H1 (cell line): ENCODE data around the gene PAQR4. TPM values are rescaled to one million over a fixed set of nuclear protein-coding genes. Genes with fewer than 3 reads are reported as not detected.

Experiments
- CTCF ChIA-PET: fragments of 300-600 bp; sonication (Branson Sonifier 250); formaldehyde crosslinking; loops from one replicate; lab custom pipeline; 2021; ENCODE audit not compliant: partially characterized antibody; lab: Charles Lee
- POLR2A ChIA-PET: fragments of 300-600 bp; sonication (Branson Sonifier 250); formaldehyde crosslinking; loops from one replicate; lab custom pipeline; 2021; ENCODE audit warnings: inconsistent platforms; ENCODE audit not compliant: partially characterized antibody; lab: Charles Lee
- DNase-seq, 2 experiments: peaks; one replicate each; pipeline versions ENCODE4 v3.0.0 to v3.0.0-alpha.2; 2010 to 2022; ENCODE audit warnings: low spot score in 2 of 2, low read depth in 1 of 2, mixed read lengths in 1 of 2
- FAIRE-seq: peaks from 2 replicates; lab custom pipeline; 2011; peaks lifted over from hg19 to GRCh38; lab: Jason Lieb, UNC
- H2AFZ ChIP-seq: 2 replicates; pipeline ENCODE4 v1.8.1; 2012; ENCODE audit warnings: low read length, inconsistent platforms
- H2AK5ac ChIP-seq: 2 replicates; pipeline ENCODE4 v1.6.1; 2013; ENCODE audit warnings: low read depth, low read length
- H2BK120ac ChIP-seq: replicated peaks from 2 replicates; pipeline ENCODE3; 2013; ENCODE audit warnings: low read depth, low read length, inconsistent platforms
- H2BK12ac ChIP-seq: 2 replicates; pipeline ENCODE4 v1.6.1; 2013; ENCODE audit warnings: low read depth, low read length
- H2BK15ac ChIP-seq: 2 replicates; pipeline ENCODE4 v1.6.1; 2013; ENCODE audit warnings: low read length
- H2BK20ac ChIP-seq: 2 replicates; pipeline ENCODE4 v1.6.1; 2013; ENCODE audit warnings: low read length
- H2BK5ac ChIP-seq: 2 replicates; pipeline ENCODE4 v1.6.1; 2013; ENCODE audit warnings: low read depth, low read length
- H3K14ac ChIP-seq: 2 replicates; pipeline ENCODE4 v1.6.1; 2013; ENCODE audit warnings: inconsistent platforms; ENCODE audit not compliant: insufficient read length
- H3K18ac ChIP-seq: 2 replicates; pipeline ENCODE4 v1.6.1; 2013; ENCODE audit warnings: low read length; ENCODE audit errors: extremely low read depth
- H3K23ac ChIP-seq: 2 replicates; pipeline ENCODE4 v1.6.1; 2013; ENCODE audit warnings: inconsistent platforms; ENCODE audit not compliant: insufficient read length
- H3K23me2 ChIP-seq: 2 replicates; pipeline ENCODE4 v1.6.1; 2013; ENCODE audit warnings: low read depth, low read length
- H3K27ac ChIP-seq: 2 replicates; pipeline ENCODE4 v1.6.1; 2011; ENCODE audit warnings: low read depth, low read length, inconsistent platforms
- H3K27me3 ChIP-seq, 4 experiments: replicated peaks in 1 of 4; 1 replicate in 1 of 4; 2 replicates in 3 of 4; pipeline versions ENCODE4 v1.6.1 to v1.8.1; 2011 to 2013; ENCODE audit warnings: low read length in 3 of 4, mild to moderate bottlenecking in 3 of 4, inconsistent platforms in 2 of 4, mixed read lengths in 2 of 4, moderate library complexity in 1 of 4; ENCODE audit not compliant: control insufficient read depth in 3 of 4, insufficient read depth in 3 of 4; ENCODE audit errors: extremely low read depth in 1 of 4
- H3K36me3 ChIP-seq, 4 experiments: 2 replicates each; pipeline versions ENCODE4 v1.6.1 to v1.8.1; 2011 to 2013; ENCODE audit warnings: mild to moderate bottlenecking in 4 of 4, low read length in 3 of 4, moderate library complexity in 2 of 4, control low read depth in 1 of 4, inconsistent platforms in 1 of 4; ENCODE audit not compliant: insufficient read depth in 4 of 4, control insufficient read depth in 2 of 4
- H3K4ac ChIP-seq: replicated peaks from 2 replicates; pipeline ENCODE3; 2013; ENCODE audit warnings: low read length, low read depth, mixed read lengths, inconsistent platforms; ENCODE audit not compliant: insufficient read length
- H3K4me1 ChIP-seq, 4 experiments: replicated peaks in 1 of 4; 1 replicate in 1 of 4; 2 replicates in 3 of 4; pipeline versions ENCODE4 v1.6.1 to v1.8.1; 2011 to 2013; ENCODE audit warnings: low read length in 3 of 4, inconsistent platforms in 2 of 4, mixed read lengths in 1 of 4; ENCODE audit not compliant: insufficient read depth in 4 of 4, control insufficient read depth in 3 of 4
- H3K4me2 ChIP-seq, 2 experiments: 2 replicates each; pipeline versions ENCODE4 v1.6.1 to v1.8.1; 2011 to 2013; ENCODE audit warnings: low read depth in 2 of 2, low read length in 2 of 2, control low read depth in 1 of 2, inconsistent platforms in 1 of 2, mild to moderate bottlenecking in 1 of 2; ENCODE audit not compliant: insufficient read depth in 1 of 2
- H3K4me3 ChIP-seq, 4 experiments: fragments of 200-600, 300-600 bp in 1 of 4; sonication (generic), shearing (Covaris generic), sonication (Bioruptor Twin) in 1 of 4; 2 replicates each; pipeline versions ENCODE4 v1.5.1 to v1.8.1; 2011 to 2016; ENCODE audit warnings: low read length in 4 of 4, low read depth in 3 of 4, control low read depth in 2 of 4, inconsistent platforms in 2 of 4, mild to moderate bottlenecking in 2 of 4, mixed read lengths in 1 of 4, moderate library complexity in 1 of 4; ENCODE audit not compliant: insufficient read depth in 2 of 4; ENCODE audit errors: extremely low read depth in 1 of 4
- H3K56ac ChIP-seq: replicated peaks from 2 replicates; pipeline ENCODE3; 2013; ENCODE audit warnings: low read depth, mild to moderate bottlenecking, mixed read lengths, low read length, inconsistent platforms; ENCODE audit not compliant: insufficient read length
- H3K79me1 ChIP-seq: 2 replicates; pipeline ENCODE4 v1.6.1; 2013; ENCODE audit warnings: low read depth, low read length, control low read depth
- H3K79me2 ChIP-seq, 2 experiments: 2 replicates each; pipeline versions ENCODE4 v1.6.1 to v1.8.1; 2012 to 2013; ENCODE audit warnings: low read length in 2 of 2, mild to moderate bottlenecking in 2 of 2, inconsistent platforms in 1 of 2; ENCODE audit not compliant: insufficient read depth in 2 of 2, control insufficient read depth in 1 of 2
- H3K9ac ChIP-seq, 4 experiments: replicated peaks in 1 of 4; 1 replicate in 1 of 4; 2 replicates in 3 of 4; pipeline versions ENCODE4 v1.6.1 to v1.8.1; 2011 to 2013; ENCODE audit warnings: low read depth in 3 of 4, low read length in 3 of 4, control low read depth in 2 of 4, mild to moderate bottlenecking in 2 of 4, moderate library complexity in 2 of 4, inconsistent platforms in 1 of 4; ENCODE audit errors: extremely low read depth in 1 of 4
- H3K9me3 ChIP-seq, 2 experiments: 2 replicates each; pipeline versions ENCODE4 v1.6.1 to v1.8.1; 2012 to 2013; ENCODE audit warnings: mild to moderate bottlenecking in 2 of 2, moderate library complexity in 2 of 2, control low read depth in 1 of 2, inconsistent platforms in 1 of 2, low read depth in 1 of 2, low read length in 1 of 2, mixed read lengths in 1 of 2; ENCODE audit not compliant: insufficient read depth in 2 of 2
- H4K20me1 ChIP-seq, 2 experiments: replicated peaks in 1 of 2; 2 replicates each; pipeline versions ENCODE3 to v1.8.1; 2011 to 2013; ENCODE audit warnings: inconsistent platforms in 2 of 2, low read length in 2 of 2, mild to moderate bottlenecking in 1 of 2; ENCODE audit not compliant: insufficient read depth in 2 of 2, control insufficient read depth in 1 of 2
- H4K5ac ChIP-seq: 2 replicates; pipeline ENCODE4 v1.6.1; 2013; ENCODE audit warnings: low read length, low read depth, mixed read lengths, inconsistent platforms; ENCODE audit not compliant: insufficient read length
- H4K8ac ChIP-seq: 2 replicates; pipeline ENCODE4 v1.8.0; 2013; ENCODE audit warnings: mild to moderate bottlenecking, moderate library complexity, low read length, inconsistent platforms; ENCODE audit not compliant: insufficient read depth; ENCODE audit errors: extremely low read depth
- H4K91ac ChIP-seq: replicated peaks from 2 replicates; pipeline ENCODE3; 2013; ENCODE audit warnings: low read length, mixed read lengths, inconsistent platforms; ENCODE audit not compliant: insufficient read length
- JUN ChIP-seq: IDR thresholded peaks from 2 replicates; pipeline ENCODE4 v1.6.1; 2011; ENCODE audit warnings: low read depth, mild to moderate bottlenecking, improper control_type of control experiment, low read length
- POU5F1 ChIP-seq: IDR thresholded peaks from 2 replicates; pipeline ENCODE4 v1.6.1; 2011; ENCODE audit warnings: low read depth, mild to moderate bottlenecking, low read length, moderate library complexity
- TAF7 ChIP-seq: optimal IDR thresholded peaks from 2 replicates; pipeline ENCODE3; 2011; ENCODE audit warnings: low read depth, mild to moderate bottlenecking, inconsistent platforms, low read length, moderate library complexity, borderline replicate concordance
- WGBS, 2 experiments: shearing (Covaris generic) in 1 of 2; methylation state at CpG; one replicate each; pipeline versions ENCODE4 v1.1.6 to v1.1.7; 2013 to 2015; ENCODE audit warnings: low lambda C conversion rate in 2 of 2, mixed read lengths in 2 of 2, inconsistent platforms in 1 of 2, low coverage in 1 of 2, missing lambda C conversion rate in 1 of 2; ENCODE audit not compliant: insufficient replicate concordance in 2 of 2, insufficient coverage in 1 of 2, insufficient read length in 1 of 2; ENCODE audit errors: extremely low coverage in 1 of 2, missing lambda C conversion rate in 1 of 2; 5-methylcytosine and 5-hydroxymethylcytosine counted together
- polyA plus RNA-seq, 7 experiments: library from polyadenylated mRNA; depleted of rRNA in 3 of 7; stranded (reverse) in 5 of 7; unstranded in 2 of 7; fragments of >200 nt in 5 of 7; fragments of 200-250 nt in 2 of 7; gene quantifications; 1 replicate in 5 of 7; 2 replicates in 1 of 7; 4 replicates in 1 of 7; pipeline versions ENCODE4 v1.2.1 to v1.2.3, GENCODE V29; 2011 to 2013; ENCODE audit warnings: missing spikeins in 2 of 7, mixed read lengths in 2 of 7
- total RNA-seq: library from RNA; stranded (reverse); fragmentation: NEBNext Ultra II Directional; extraction: Animal tissue kit (Norgen Biotek cat#: 25700); gene quantifications from 2 replicates; pipeline ENCODE4 v1.2.1, GENCODE V29; 2021

Gene PAQR4
- total and polyA plus RNA-seq, 2 of the 8 experiments (the other 6 are each of a cell fraction or from before 2014, with no cell fraction given), result 28.2 to 34.6 TPM

- peaks cover 3 to 26% (median 19%) of the 10 kb centered on the region in 4 experiments for H3K4me1 ChIP-seq
- no peaks in the 10 kb centered on the region for H3K79me2 ChIP-seq
- H3K9me3 ChIP-seq, result no peaks in the 10 kb centered on the region
- no peak for DNase-seq
- no peak overlapping the region for H2AFZ ChIP-seq
- no peak overlapping the region; a peak in 2 of 4 replicates for H3K4me2 ChIP-seq
- H2BK12ac ChIP-seq, result peak overlapping the region; percentile 94; the same call in 1 of the 2 replicates
- no peak overlapping the region for H4K5ac ChIP-seq
- H3K79me1 ChIP-seq, result no peaks in the 10 kb centered on the region
- H3K27me3 ChIP-seq, result no peaks in the 10 kb centered on the region; a peak in 1 of 7 replicates
- no peak overlapping the region for H3K23ac ChIP-seq
- H3K4ac ChIP-seq, result peak overlapping the region; percentile 66
- no peak overlapping the region for H3K56ac ChIP-seq
- 0 out of 2 replicates have a peak overlapping the region, but pooled peaks have one; percentile 66 for H2BK5ac ChIP-seq
- H4K20me1 ChIP-seq, result no peaks in the 10 kb centered on the region
- H3K14ac ChIP-seq, result no peak overlapping the region
- CTCF ChIA-PET, result interaction anchor here (0.6 to 1.7 kb wide), 10 partner anchors 10 to 118 kb away, joined by 3 to 7 read pairs (median 3); partner anchors contain the start of gene CLDN6
- H4K91ac ChIP-seq, result peak overlapping the region; percentile 78
- peak overlapping the region; percentile 72; the same call in 1 of the 2 replicates for H2BK15ac ChIP-seq
- no peak overlapping the region for H3K4me3 ChIP-seq
- POLR2A ChIA-PET, result interaction anchor here (1.0 to 1.6 kb wide), 7 partner anchors 10 to 174 kb away, joined by 3 to 7 read pairs (median 4); no protein-coding TSS in a partner anchor
- 85% methylated on average over 11 of the region's 11 CpGs; no CpG with 5 or more reads in 1 of the 2 experiments for WGBS, 2 experiments
- H3K36me3 ChIP-seq, result no peaks in the 10 kb centered on the region
- H2BK20ac ChIP-seq, result no peak overlapping the region; the same call in 1 of the 2 replicates
- H2AK5ac ChIP-seq, result 0 out of 2 replicates have a peak overlapping the region, but pooled peaks have one; percentile 86
- H3K27ac ChIP-seq, result no peak overlapping the region
- TF ChIP-seq JUN (no peak), POU5F1 (no peak), TAF7 (no peak)
- no peak for FAIRE-seq
- H3K18ac ChIP-seq, result no peak overlapping the region
- peak overlapping the region; percentile 43 for H4K8ac ChIP-seq
- no peak overlapping the region for H3K9ac ChIP-seq
- no peaks in the 10 kb centered on the region; the same call in 1 of the 2 replicates for H3K23me2 ChIP-seq
- H2BK120ac ChIP-seq, result no peak overlapping the region
Measured at GRCh38 chr16:2956579-2956956, 12.6 kb upstream of the PAQR4 start.
